ENCODE measurements around the gene UPF1. TPM values are rescaled to one million over a fixed set of nuclear protein-coding genes. Genes with fewer than 3 reads are reported as not detected.

UPF1 gene
- total and polyA plus RNA-seq, 2 of the 13 experiments (the other 11 are each of a cell fraction or from before 2014, with no cell fraction given), result 16.9 to 41.8 TPM

DNA sequence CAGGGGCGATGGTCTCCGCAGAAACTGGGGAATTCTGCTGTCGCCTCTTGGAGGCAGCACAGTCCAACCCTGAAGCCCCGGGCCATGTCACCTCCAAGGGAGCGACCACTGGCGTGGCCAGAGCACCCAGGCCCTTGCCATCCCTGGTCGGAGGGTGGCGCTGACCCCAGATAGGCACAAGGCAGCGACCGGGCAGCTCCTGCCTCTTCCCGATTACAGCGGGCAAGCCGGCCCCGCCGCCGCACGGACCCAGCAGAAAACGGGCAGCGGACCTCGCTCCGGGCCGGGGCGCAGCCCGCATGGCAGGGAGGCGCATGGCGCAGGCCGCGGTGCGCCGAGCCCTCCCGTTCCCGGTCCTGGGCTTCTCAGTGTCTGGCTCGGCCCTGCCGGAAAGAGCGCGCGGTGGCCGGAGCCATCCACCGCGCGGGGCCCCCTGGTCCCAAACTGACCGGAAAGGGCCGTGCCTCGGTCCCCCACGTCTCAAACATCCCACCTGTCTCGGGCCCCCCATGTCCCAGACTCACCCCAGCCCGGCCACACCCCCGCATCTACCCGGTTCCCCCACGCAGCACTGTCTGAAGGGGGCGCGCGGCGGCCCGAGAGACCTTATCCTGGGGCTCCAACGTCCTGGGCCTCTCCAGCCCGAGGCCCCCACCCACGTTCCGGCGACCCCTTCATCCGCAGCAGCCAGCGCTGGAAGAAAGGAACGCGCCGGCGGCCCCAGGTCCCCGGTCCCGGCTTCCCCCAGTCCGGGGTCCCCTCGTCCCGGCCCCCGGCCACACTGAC, 63.5 kb downstream of the UPF1 start (continued):
- TF ChIP-seq LCORL (IDR thresholded peaks at IDR 0.05) (no peak), LCORL (CRISPR knock-in tag; IDR thresholded peaks at IDR 0.05) (no peak), ZNF510 (CRISPR knock-in tag; IDR thresholded peaks at IDR 0.05; ENCODE audit: low read depth) (no peak), SOX5 (CRISPR knock-in tag; IDR thresholded peaks at IDR 0.05; ENCODE audit: borderline replicate concordance) (no peak), HCFC1 (IDR thresholded peaks at IDR 0.05; ENCODE audit: low read depth, low read length) (no peak), KLF11 (CRISPR knock-in tag; IDR thresholded peaks at IDR 0.05) (no peak), SRF (IDR thresholded peaks at IDR 0.05; ENCODE audit: low read depth, low read length) (no peak), NFYC (CRISPR knock-in tag; IDR thresholded peaks at IDR 0.05) (no peak), ZFAT (CRISPR knock-in tag; conservative IDR thresholded peaks at IDR 0.05) (no peak), NONO (IDR thresholded peaks at IDR 0.05) (no peak), NONO (CRISPR knock-in tag; conservative IDR thresholded peaks at IDR 0.05) (peak; percentile 78), BRD4 (CRISPR knock-in tag; IDR thresholded peaks at IDR 0.05) (no peak), SMAD1 (CRISPR knock-in tag; IDR thresholded peaks at IDR 0.05; ENCODE audit: borderline replicate concordance, low read depth) (peak; percentile 57; the same call in 1 of the 2 replicates), ZNF776 (CRISPR knock-in tag; IDR thresholded peaks at IDR 0.05) (no peak), KLF6 (CRISPR knock-in tag; IDR thresholded peaks at IDR 0.05) (no peak), ZNF263 (CRISPR knock-in tag; IDR thresholded peaks at IDR 0.05) (peak; percentile 67; the same call in 1 of the 2 replicates), ZNF546 (CRISPR knock-in tag; conservative IDR thresholded peaks at IDR 0.05) (peak; percentile 21; the same call in 1 of the 2 replicates)
- TF ChIP-seq, protein P1, sequence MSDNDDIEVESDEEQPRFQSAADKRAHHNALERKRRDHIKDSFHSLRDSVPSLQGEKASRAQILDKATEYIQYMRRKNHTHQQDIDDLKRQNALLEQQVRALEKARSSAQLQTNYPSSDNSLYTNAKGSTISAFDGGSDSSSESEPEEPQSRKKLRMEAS (IDR thresholded peaks at IDR 0.05), result peak; percentile 39; the same call in 1 of the 2 replicates
- TF ChIP-seq, protein P2, sequence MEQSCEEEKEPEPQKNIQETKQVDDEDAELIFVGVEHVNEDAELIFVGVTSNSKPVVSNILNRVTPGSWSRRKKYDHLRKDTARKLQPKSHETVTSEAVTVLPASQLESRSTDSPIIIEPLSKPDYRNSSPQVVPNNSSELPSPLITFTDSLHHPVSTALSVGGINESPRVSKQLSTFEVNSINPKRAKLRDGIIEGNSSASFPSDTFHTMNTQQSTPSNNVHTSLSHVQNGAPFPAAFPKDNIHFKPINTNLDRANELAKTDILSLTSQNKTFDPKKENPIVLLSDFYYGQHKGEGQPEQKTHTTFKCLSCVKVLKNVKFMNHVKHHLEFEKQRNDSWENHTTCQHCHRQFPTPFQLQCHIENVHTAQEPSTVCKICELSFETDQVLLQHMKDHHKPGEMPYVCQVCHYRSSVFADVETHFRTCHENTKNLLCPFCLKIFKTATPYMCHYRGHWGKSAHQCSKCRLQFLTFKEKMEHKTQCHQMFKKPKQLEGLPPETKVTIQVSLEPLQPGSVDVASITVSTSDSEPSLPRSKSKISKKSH (CRISPR knock-in tag; IDR thresholded peaks at IDR 0.05; ENCODE audit: borderline replicate concordance), result 0 out of 2 replicates have a peak, but pooled peaks have one; percentile 0
- TF ChIP-seq, protein P3, sequence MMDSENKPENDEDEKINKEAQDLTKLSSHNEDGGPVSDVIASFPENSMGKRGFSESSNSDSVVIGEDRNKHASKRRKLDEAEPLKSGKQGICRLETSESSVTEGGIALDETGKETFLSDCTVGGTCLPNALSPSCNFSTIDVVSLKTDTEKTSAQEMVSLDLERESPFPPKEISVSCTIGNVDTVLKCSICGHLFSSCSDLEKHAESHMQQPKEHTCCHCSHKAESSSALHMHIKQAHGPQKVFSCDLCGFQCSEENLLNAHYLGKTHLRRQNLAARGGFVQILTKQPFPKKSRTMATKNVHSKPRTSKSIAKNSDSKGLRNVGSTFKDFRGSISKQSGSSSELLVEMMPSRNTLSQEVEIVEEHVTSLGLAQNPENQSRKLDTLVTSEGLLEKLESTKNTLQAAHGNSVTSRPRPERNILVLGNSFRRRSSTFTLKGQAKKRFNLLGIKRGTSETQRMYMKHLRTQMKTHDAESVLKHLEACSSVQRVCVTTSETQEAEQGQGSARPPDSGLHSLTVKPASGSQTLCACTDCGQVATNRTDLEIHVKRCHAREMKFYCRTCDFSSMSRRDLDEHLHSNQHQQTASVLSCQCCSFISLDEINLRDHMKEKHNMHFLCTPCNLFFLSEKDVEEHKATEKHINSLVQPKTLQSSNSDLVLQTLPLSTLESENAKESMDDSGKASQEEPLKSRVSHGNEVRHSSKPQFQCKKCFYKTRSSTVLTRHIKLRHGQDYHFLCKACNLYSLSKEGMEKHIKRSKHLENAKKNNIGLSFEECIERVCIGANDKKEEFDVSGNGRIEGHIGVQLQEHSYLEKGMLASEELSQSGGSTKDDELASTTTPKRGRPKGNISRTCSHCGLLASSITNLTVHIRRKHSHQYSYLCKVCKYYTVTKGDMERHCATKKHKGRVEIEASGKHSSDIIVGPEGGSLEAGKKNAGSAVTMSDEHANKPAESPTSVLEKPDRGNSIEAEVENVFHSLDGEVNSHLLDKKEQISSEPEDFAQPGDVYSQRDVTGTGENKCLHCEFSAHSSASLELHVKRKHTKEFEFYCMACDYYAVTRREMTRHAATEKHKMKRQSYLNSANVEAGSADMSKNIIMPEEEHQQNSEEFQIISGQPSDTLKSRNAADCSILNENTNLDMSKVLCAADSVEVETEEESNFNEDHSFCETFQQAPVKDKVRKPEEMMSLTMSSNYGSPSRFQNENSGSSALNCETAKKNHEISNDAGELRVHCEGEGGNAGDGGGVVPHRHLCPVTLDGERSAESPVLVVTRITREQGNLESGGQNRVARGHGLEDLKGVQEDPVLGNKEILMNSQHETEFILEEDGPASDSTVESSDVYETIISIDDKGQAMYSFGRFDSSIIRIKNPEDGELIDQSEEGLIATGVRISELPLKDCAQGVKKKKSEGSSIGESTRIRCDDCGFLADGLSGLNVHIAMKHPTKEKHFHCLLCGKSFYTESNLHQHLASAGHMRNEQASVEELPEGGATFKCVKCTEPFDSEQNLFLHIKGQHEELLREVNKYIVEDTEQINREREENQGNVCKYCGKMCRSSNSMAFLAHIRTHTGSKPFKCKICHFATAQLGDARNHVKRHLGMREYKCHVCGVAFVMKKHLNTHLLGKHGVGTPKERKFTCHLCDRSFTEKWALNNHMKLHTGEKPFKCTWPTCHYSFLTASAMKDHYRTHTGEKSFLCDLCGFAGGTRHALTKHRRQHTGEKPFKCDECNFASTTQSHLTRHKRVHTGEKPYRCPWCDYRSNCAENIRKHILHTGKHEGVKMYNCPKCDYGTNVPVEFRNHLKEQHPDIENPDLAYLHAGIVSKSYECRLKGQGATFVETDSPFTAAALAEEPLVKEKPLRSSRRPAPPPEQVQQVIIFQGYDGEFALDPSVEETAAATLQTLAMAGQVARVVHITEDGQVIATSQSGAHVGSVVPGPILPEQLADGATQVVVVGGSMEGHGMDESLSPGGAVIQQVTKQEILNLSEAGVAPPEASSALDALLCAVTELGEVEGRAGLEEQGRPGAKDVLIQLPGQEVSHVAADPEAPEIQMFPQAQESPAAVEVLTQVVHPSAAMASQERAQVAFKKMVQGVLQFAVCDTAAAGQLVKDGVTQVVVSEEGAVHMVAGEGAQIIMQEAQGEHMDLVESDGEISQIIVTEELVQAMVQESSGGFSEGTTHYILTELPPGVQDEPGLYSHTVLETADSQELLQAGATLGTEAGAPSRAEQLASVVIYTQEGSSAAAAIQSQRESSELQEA (CRISPR knock-in tag; IDR thresholded peaks at IDR 0.05; ENCODE audit: not compliant biosample characterization), result no peak

Data from HepG2 (cell line).